Neural cell (in vitro differentiated cells): ENCODE results near the gene TBRG1. TPM values are rescaled to one million over a fixed set of nuclear protein-coding genes. Genes with fewer than 3 reads are reported as not detected.

ENCODE experiments used
- H2AFZ ChIP-seq: fragments of 200-600, 300-800 bp; sonication (generic), shearing (Covaris generic); 2 replicates; pipeline ENCODE4 v1.6.0; 2014; ENCODE audit warnings: low read depth, mild to moderate bottlenecking, antibody characterized with exemption, low read length, moderate library complexity
- H3F3A ChIP-seq: fragments of 200-600 bp; shearing (Covaris generic); 2 replicates; pipeline ENCODE4 v1.6.1; 2016; ENCODE audit warnings: mild to moderate bottlenecking, moderate library complexity, mixed read lengths, antibody characterized with exemption, low read length; ENCODE audit not compliant: insufficient read depth, poor library complexity, severe bottlenecking
- H3K27ac ChIP-seq: fragments of 200-600, 300-800 bp; sonication (generic), shearing (Covaris generic); 2 replicates; pipeline ENCODE4 v1.5.1; 2014; ENCODE audit warnings: mild to moderate bottlenecking, low read length, moderate library complexity
- H3K27me3 ChIP-seq: fragments of 300-800, 200-600 bp; sonication (generic), shearing (Covaris generic); 2 replicates; pipeline ENCODE4 v1.6.0; 2014; ENCODE audit warnings: mild to moderate bottlenecking, low read depth, low read length, moderate library complexity; ENCODE audit not compliant: insufficient read depth
- H3K36me3 ChIP-seq: fragments of 300-800, 200-600 bp; sonication (generic), shearing (Covaris generic); 2 replicates; pipeline ENCODE4 v1.5.1; 2014; ENCODE audit warnings: mild to moderate bottlenecking, antibody characterized with exemption, low read length, moderate library complexity; ENCODE audit not compliant: insufficient read depth
- H3K4me2 ChIP-seq: fragments of 300-800, 200-600 bp; sonication (generic), shearing (Covaris generic); 2 replicates; pipeline ENCODE4 v1.6.0; 2014; ENCODE audit warnings: mild to moderate bottlenecking, low read length
- H3K4me3 ChIP-seq: fragments of 300-800, 200-600 bp; sonication (generic), shearing (Covaris generic); 2 replicates; pipeline ENCODE4 v1.5.1; 2014; ENCODE audit warnings: mild to moderate bottlenecking, low read length, moderate library complexity
- H3K79me2 ChIP-seq: fragments of 200-600 bp; shearing (Covaris generic); replicated peaks from 2 replicates; pipeline ENCODE4 v1.6.0; 2014; ENCODE audit warnings: mild to moderate bottlenecking, low read length, moderate library complexity; ENCODE audit not compliant: insufficient read depth
- H3K9ac ChIP-seq: fragments of 300-800, 200-600 bp; sonication (generic), shearing (Covaris generic); 2 replicates; pipeline ENCODE4 v1.6.1; 2016; ENCODE audit warnings: mild to moderate bottlenecking, low read length, mixed read lengths
- H3K9me2 ChIP-seq: fragments of 200-600 bp; shearing (Covaris generic); 2 replicates; pipeline ENCODE4 v1.6.1; 2016; ENCODE audit warnings: mild to moderate bottlenecking, low read length, mixed read lengths; ENCODE audit not compliant: insufficient read depth
- H3K9me3 ChIP-seq: fragments of 200-600, 300-800 bp; sonication (generic), shearing (Covaris generic); 2 replicates; pipeline ENCODE4 v1.6.1; 2016; ENCODE audit warnings: mild to moderate bottlenecking, mixed run types, low read length, moderate library complexity, mixed read lengths
- H4K20me1 ChIP-seq: fragments of 200-600 bp; shearing (Covaris generic); 2 replicates; pipeline ENCODE4 v1.6.1; 2016; ENCODE audit warnings: mild to moderate bottlenecking, mixed run types; ENCODE audit not compliant: insufficient read depth
- CTCF ChIP-seq: fragments of 450-650 bp; IDR thresholded peaks from 2 replicates; pipeline ENCODE4 v1.5.1; 2014; ENCODE audit warnings: antibody characterized with exemption, mild to moderate bottlenecking, moderate library complexity; ENCODE audit not compliant: poor library complexity, severe bottlenecking
- EP300 ChIP-seq: fragments of 450-650 bp; conservative IDR thresholded peaks from 2 replicates; pipeline ENCODE4 v1.6.1; 2014; ENCODE audit warnings: antibody characterized with exemption, mild to moderate bottlenecking, moderate library complexity; ENCODE audit not compliant: poor library complexity, severe bottlenecking
- EZH2 ChIP-seq: fragments of 200-600, 300-800 bp; shearing (Covaris generic), sonication (generic); IDR thresholded peaks from 2 replicates; pipeline ENCODE4 v1.6.1; 2014; ENCODE audit warnings: antibody characterized with exemption, low read length, borderline replicate concordance, mild to moderate bottlenecking; ENCODE audit not compliant: insufficient read depth, poor library complexity, severe bottlenecking
- MXI1 ChIP-seq: fragments of 450-650 bp; conservative IDR thresholded peaks from 2 replicates; pipeline ENCODE4 v1.6.1; 2014; ENCODE audit warnings: antibody characterized with exemption, mild to moderate bottlenecking; ENCODE audit not compliant: poor library complexity, severe bottlenecking
- POLR2AphosphoS5 ChIP-seq: IDR thresholded peaks from 2 replicates; pipeline ENCODE4 v1.6.1; 2012
- RAD21 ChIP-seq: fragments of 450-650 bp; conservative IDR thresholded peaks from 2 replicates; pipeline ENCODE4 v1.6.1; 2014; ENCODE audit warnings: antibody characterized with exemption, mild to moderate bottlenecking, moderate library complexity
- SMC3 ChIP-seq: fragments of 450-650 bp; conservative IDR thresholded peaks from 2 replicates; pipeline ENCODE4 v1.6.1; 2014; ENCODE audit warnings: antibody characterized with exemption, mild to moderate bottlenecking, moderate library complexity; ENCODE audit not compliant: poor library complexity
- TAF1 ChIP-seq: IDR thresholded peaks from 2 replicates; pipeline ENCODE4 v1.6.1; 2012; ENCODE audit warnings: low read depth
- polyA plus RNA-seq: library from polyadenylated mRNA; depleted of rRNA; stranded (reverse); fragments of >200 nt; gene quantifications from 2 replicates; pipeline ENCODE4 v1.2.3, GENCODE V29; 2014
- TF ChIP-seq, protein P1 (sequence below): IDR thresholded peaks from 2 replicates; pipeline ENCODE4 v1.6.1; 2012; ENCODE audit warnings: borderline replicate concordance

The TBRG1 gene
- polyA plus RNA-seq, 1 donor from 2014 or later, result 83.2 TPM

DNA sequence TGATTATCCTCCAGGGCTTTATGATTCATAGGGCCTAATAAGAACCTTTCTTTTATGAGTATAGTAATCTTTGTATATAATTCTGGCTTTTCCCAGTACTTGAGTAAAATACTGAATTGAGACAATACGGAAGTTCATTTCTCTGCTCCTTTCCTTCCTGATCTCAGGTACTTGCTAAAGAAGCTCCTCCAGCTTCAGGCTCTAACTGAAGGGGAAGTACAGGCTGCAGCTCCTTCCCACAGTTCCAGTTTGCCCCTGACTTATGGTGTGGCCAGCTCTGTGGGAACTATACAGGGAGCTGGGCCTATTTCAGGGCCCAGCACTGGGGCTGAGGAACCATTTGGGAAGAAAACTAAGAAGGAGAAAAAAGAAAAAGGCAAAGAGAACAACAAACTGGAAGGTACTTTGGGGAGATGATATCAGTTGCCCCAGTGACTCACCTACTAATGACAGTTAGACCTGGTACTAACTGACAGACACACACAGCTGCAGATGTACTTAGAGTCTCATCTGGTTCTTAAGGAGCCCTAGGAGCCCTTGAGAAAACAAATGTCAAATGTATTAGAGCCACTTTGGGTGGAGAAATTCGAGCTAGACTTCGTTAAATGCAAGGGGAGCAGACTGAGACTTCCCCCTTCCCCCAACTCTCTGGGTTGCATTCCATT lies 3.0 kb downstream of the TBRG1 start:
- peaks cover 3% of the 10 kb centered on the region for H3F3A ChIP-seq
- H4K20me1 ChIP-seq, result no peaks in the 10 kb centered on the region
- H3K79me2 ChIP-seq, result peaks cover 26% of the 10 kb centered on the region
- H3K4me3 ChIP-seq, result no peak overlapping the region
- H3K4me2 ChIP-seq, result no peak overlapping the region
- no peaks in the 10 kb centered on the region for H3K27me3 ChIP-seq
- no peak overlapping the region for H3K9ac ChIP-seq
- H2AFZ ChIP-seq, result no peak overlapping the region
- TF ChIP-seq EZH2 (no peak), POLR2AphosphoS5 (no peak), EP300 (no peak), SMC3 (no peak), CTCF (no peak), MXI1 (no peak), RAD21 (no peak), TAF1 (no peak)
- TF ChIP-seq, protein P1, sequence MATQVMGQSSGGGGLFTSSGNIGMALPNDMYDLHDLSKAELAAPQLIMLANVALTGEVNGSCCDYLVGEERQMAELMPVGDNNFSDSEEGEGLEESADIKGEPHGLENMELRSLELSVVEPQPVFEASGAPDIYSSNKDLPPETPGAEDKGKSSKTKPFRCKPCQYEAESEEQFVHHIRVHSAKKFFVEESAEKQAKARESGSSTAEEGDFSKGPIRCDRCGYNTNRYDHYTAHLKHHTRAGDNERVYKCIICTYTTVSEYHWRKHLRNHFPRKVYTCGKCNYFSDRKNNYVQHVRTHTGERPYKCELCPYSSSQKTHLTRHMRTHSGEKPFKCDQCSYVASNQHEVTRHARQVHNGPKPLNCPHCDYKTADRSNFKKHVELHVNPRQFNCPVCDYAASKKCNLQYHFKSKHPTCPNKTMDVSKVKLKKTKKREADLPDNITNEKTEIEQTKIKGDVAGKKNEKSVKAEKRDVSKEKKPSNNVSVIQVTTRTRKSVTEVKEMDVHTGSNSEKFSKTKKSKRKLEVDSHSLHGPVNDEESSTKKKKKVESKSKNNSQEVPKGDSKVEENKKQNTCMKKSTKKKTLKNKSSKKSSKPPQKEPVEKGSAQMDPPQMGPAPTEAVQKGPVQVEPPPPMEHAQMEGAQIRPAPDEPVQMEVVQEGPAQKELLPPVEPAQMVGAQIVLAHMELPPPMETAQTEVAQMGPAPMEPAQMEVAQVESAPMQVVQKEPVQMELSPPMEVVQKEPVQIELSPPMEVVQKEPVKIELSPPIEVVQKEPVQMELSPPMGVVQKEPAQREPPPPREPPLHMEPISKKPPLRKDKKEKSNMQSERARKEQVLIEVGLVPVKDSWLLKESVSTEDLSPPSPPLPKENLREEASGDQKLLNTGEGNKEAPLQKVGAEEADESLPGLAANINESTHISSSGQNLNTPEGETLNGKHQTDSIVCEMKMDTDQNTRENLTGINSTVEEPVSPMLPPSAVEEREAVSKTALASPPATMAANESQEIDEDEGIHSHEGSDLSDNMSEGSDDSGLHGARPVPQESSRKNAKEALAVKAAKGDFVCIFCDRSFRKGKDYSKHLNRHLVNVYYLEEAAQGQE, result no peak
- peaks cover 11% of the 10 kb centered on the region for H3K36me3 ChIP-seq
- H3K27ac ChIP-seq, result no peak overlapping the region
- H3K9me2 ChIP-seq, result no peaks in the 10 kb centered on the region
- no peaks in the 10 kb centered on the region for H3K9me3 ChIP-seq

DNA sequence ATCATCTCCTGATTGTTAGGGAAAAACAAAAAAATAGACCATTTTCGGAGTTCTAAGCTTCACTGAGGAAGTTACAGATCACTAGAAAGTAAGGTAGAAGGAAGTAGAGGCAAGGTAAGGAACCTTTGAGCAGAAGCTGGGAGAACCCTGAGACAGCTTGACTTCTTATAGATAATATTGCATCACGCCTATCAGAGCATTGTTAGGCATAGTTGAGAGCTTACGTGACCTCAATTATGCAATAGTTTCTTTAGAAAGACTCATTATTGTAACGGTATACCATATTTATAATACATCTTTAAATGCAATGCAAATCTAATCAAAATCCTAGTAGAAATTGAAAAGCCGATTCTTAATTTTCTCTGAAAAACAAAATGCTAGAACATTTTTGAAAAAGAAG lies 4.9 kb downstream of the TBRG1 start:
- Histone ChIP-seq H3K4me2 (no peak overlapping the region), H2AFZ (no peak overlapping the region), H3K36me3 (peaks cover 14% of the 10 kb centered on the region), H4K20me1 (no peaks in the 10 kb centered on the region), H3K9me3 (no peaks in the 10 kb centered on the region), H3K4me3 (no peak overlapping the region), H3K9me2 (no peaks in the 10 kb centered on the region), H3K27me3 (no peaks in the 10 kb centered on the region), H3F3A (no peaks in the 10 kb centered on the region), H3K27ac (no peak overlapping the region), H3K9ac (no peak overlapping the region), H3K79me2 (peaks cover 26% of the 10 kb centered on the region)
- TF ChIP-seq SMC3, result no peak
- TF ChIP-seq, protein P1, result no peak
- no peak for TF ChIP-seq TAF1
- no peak for TF ChIP-seq CTCF
- no peak for TF ChIP-seq EZH2
